Neural cell (in vitro differentiated cells): ENCODE results near the gene IMMP2L.

Experiments
- EP300 ChIP-seq: fragments of 450-650 bp; conservative IDR thresholded peaks from 2 replicates; pipeline ENCODE4 v1.6.1; 2014; ENCODE audit warnings: antibody characterized with exemption, mild to moderate bottlenecking, moderate library complexity; ENCODE audit not compliant: poor library complexity, severe bottlenecking
- EZH2 ChIP-seq: fragments of 200-600, 300-800 bp; shearing (Covaris generic), sonication (generic); IDR thresholded peaks from 2 replicates; pipeline ENCODE4 v1.6.1; 2014; ENCODE audit warnings: antibody characterized with exemption, low read length, borderline replicate concordance, mild to moderate bottlenecking; ENCODE audit not compliant: insufficient read depth, poor library complexity, severe bottlenecking
- MXI1 ChIP-seq: fragments of 450-650 bp; conservative IDR thresholded peaks from 2 replicates; pipeline ENCODE4 v1.6.1; 2014; ENCODE audit warnings: antibody characterized with exemption, mild to moderate bottlenecking; ENCODE audit not compliant: poor library complexity, severe bottlenecking
- POLR2AphosphoS5 ChIP-seq: IDR thresholded peaks from 2 replicates; pipeline ENCODE4 v1.6.1; 2012
- RAD21 ChIP-seq: fragments of 450-650 bp; conservative IDR thresholded peaks from 2 replicates; pipeline ENCODE4 v1.6.1; 2014; ENCODE audit warnings: antibody characterized with exemption, mild to moderate bottlenecking, moderate library complexity
- REST ChIP-seq: IDR thresholded peaks from 2 replicates; pipeline ENCODE4 v1.6.1; 2012; ENCODE audit warnings: borderline replicate concordance
- SMC3 ChIP-seq: fragments of 450-650 bp; conservative IDR thresholded peaks from 2 replicates; pipeline ENCODE4 v1.6.1; 2014; ENCODE audit warnings: antibody characterized with exemption, mild to moderate bottlenecking, moderate library complexity; ENCODE audit not compliant: poor library complexity
- TAF1 ChIP-seq: IDR thresholded peaks from 2 replicates; pipeline ENCODE4 v1.6.1; 2012; ENCODE audit warnings: low read depth
- TF ChIP-seq, protein P1 (sequence below): fragments of 450-650 bp; IDR thresholded peaks from 2 replicates; pipeline ENCODE4 v1.5.1; 2014; ENCODE audit warnings: antibody characterized with exemption, mild to moderate bottlenecking, moderate library complexity; ENCODE audit not compliant: poor library complexity, severe bottlenecking

GRCh38 chr7:111091593-111092358, 470.5 kb downstream of the IMMP2L start:
- TF ChIP-seq, protein P1, sequence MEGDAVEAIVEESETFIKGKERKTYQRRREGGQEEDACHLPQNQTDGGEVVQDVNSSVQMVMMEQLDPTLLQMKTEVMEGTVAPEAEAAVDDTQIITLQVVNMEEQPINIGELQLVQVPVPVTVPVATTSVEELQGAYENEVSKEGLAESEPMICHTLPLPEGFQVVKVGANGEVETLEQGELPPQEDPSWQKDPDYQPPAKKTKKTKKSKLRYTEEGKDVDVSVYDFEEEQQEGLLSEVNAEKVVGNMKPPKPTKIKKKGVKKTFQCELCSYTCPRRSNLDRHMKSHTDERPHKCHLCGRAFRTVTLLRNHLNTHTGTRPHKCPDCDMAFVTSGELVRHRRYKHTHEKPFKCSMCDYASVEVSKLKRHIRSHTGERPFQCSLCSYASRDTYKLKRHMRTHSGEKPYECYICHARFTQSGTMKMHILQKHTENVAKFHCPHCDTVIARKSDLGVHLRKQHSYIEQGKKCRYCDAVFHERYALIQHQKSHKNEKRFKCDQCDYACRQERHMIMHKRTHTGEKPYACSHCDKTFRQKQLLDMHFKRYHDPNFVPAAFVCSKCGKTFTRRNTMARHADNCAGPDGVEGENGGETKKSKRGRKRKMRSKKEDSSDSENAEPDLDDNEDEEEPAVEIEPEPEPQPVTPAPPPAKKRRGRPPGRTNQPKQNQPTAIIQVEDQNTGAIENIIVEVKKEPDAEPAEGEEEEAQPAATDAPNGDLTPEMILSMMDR: no peak
- TF ChIP-seq EP300 (no peak), MXI1 (peak; percentile 11), POLR2AphosphoS5 (peak; percentile 41), REST (peak; percentile 26), SMC3 (peak; percentile 40), RAD21 (no peak), EZH2 (no peak), TAF1 (no peak)
